Spleen (tissue), 7 donors: Measurements from ENCODE around the gene NPFFR2.

ENCODE experiments used
- CTCF ChIP-seq, 11 experiments: fragments of 200-600 bp in 7 of 11; fragments of 450-650 bp in 4 of 11; sonication (generic) in 4 of 11; IDR thresholded peaks in 8 of 11; conservative IDR thresholded peaks in 3 of 11; 1 replicate in 7 of 11; 2 replicates in 4 of 11; pipeline versions ENCODE4 v1.4.0 to v1.8.0; 2016 to 2021; ENCODE audit warnings: antibody characterized with exemption in 11 of 11, inconsistent platforms in 4 of 11, mild to moderate bottlenecking in 1 of 11
- POLR2A ChIP-seq, 3 donors: fragments of 450-650 bp; IDR thresholded peaks; one replicate each; pipeline ENCODE4 v1.5.1; 2017; ENCODE audit warnings: antibody characterized with exemption in 3 of 3, mild to moderate bottlenecking in 1 of 3
- POLR2AphosphoS5 ChIP-seq, 3 donors: sonication (generic); formaldehyde crosslinking; IDR thresholded peaks; one replicate each; pipeline ENCODE4 v1.5.1; 2017; ENCODE audit warnings: antibody characterized with exemption in 3 of 3
- donor health status: DM: no; HTN: no; CAD: no; lungs with moderate emphysema.
- donor health status: DM: no; HTN: no; CAD: no.
- donor health status: DM: no; HTN: no; CAD: no.

GRCh38 chr4:71992571-71993312, 39.1 kb upstream of the NPFFR2 start:
- TF ChIP-seq CTCF (IDR thresholded peaks at IDR 0.05 in 8 of 11, conservative IDR thresholded peaks at IDR 0.05 in 3 of 11): no peak
- TF ChIP-seq POLR2A (IDR thresholded peaks at IDR 0.05): no peak
- TF ChIP-seq POLR2AphosphoS5 (IDR thresholded peaks at IDR 0.05): no peak
